A673 (cell line): Measurements from ENCODE around the gene MRPL14. TPM values are rescaled to one million over a fixed set of nuclear protein-coding genes. Genes with fewer than 3 reads are reported as not detected.
A peak's percentile ranks its signal among the peaks of the same experiment; 100 is the strongest.

Experiments
- BruUV-seq: library from RNA; stranded (reverse); fragments of 400-500 nt; replicated peaks from 2 replicates; lab custom pipeline; 2021; lab: Mats Ljungman, UMichigan
- CTCF ChIA-PET: fragments of 300-600 bp; sonication (Branson Sonifier 250); formaldehyde crosslinking; loops from one replicate; lab custom pipeline; 2022; ENCODE audit warnings: antibody characterized with exemption; lab: Charles Lee
- POLR2A ChIA-PET: fragments of 300-600 bp; sonication (Branson Sonifier 250); formaldehyde crosslinking; loops from one replicate; lab custom pipeline; 2022; ENCODE audit warnings: antibody characterized with exemption; ENCODE audit not compliant: low non-redundant PET; lab: Charles Lee
- DNase-seq: peaks from one replicate; pipeline ENCODE4 v3.0.0-alpha.2; 2015; ENCODE audit warnings: low spot score
- H3K27ac ChIP-seq: fragments of 200-600 bp; sonication (generic); 2 replicates; pipeline ENCODE4 v1.5.1; 2016; ENCODE audit warnings: mixed run types, low read depth, mild to moderate bottlenecking, mixed read lengths, antibody characterized with exemption, low read length; ENCODE audit not compliant: poor library complexity, severe bottlenecking
- H3K27me3 ChIP-seq: fragments of 200-600 bp; sonication (generic); replicated peaks from 2 replicates; pipeline ENCODE4 v1.6.1; 2017; ENCODE audit warnings: mixed run types, low read depth, mild to moderate bottlenecking, mixed read lengths, antibody characterized with exemption, low read length; ENCODE audit not compliant: insufficient read depth, poor library complexity
- H3K36me3 ChIP-seq: fragments of 200-600 bp; sonication (generic); 2 replicates; pipeline ENCODE4 v1.6.1; 2016; ENCODE audit warnings: mixed run types, mild to moderate bottlenecking, mixed read lengths, antibody characterized with exemption, low read length; ENCODE audit not compliant: insufficient read depth, poor library complexity, severe bottlenecking
- H3K4me1 ChIP-seq: fragments of 200-600 bp; sonication (generic); 2 replicates; pipeline ENCODE4 v1.6.1; 2017; ENCODE audit warnings: mixed run types, mild to moderate bottlenecking, mixed read lengths, antibody characterized with exemption, low read length; ENCODE audit not compliant: insufficient read depth, poor library complexity, severe bottlenecking
- H3K4me3 ChIP-seq: fragments of 200-600 bp; sonication (generic); 2 replicates; pipeline ENCODE4 v1.5.1; 2016; ENCODE audit warnings: low read depth, mixed run types, mild to moderate bottlenecking, mixed read lengths, low read length; ENCODE audit not compliant: poor library complexity, severe bottlenecking
- H3K9me3 ChIP-seq: fragments of 200-600 bp; sonication (generic); 2 replicates; pipeline ENCODE4 v1.6.1; 2016; ENCODE audit warnings: mixed run types, low read depth, mild to moderate bottlenecking, mixed read lengths, antibody characterized with exemption, low read length; ENCODE audit not compliant: poor library complexity, severe bottlenecking
- EZH2 ChIP-seq: fragments of 200-600 bp; sonication (generic); IDR thresholded peaks from 2 replicates; pipeline ENCODE4 v1.6.1; 2017; ENCODE audit warnings: borderline replicate concordance, low read depth, mild to moderate bottlenecking, mixed read lengths, antibody characterized with exemption, low read length; ENCODE audit not compliant: poor library complexity, severe bottlenecking
- intact Hi-C: fragments of 100-400 bp; cut with micrococcal nuclease; formaldehyde crosslinking; loops from one replicate; pipeline ENCODE4 v1.10.0; 2022; ENCODE audit not compliant: unreplicated experiment
- total RNA-seq: library from RNA; stranded (reverse); gene quantifications from 2 replicates; pipeline ENCODE4 v1.2.3, GENCODE V29; 2021
- TF ChIP-seq, protein P1 (sequence below): fragments of 300-800, 200-600 bp; sonication (generic); conservative IDR thresholded peaks from 2 replicates; pipeline ENCODE4 v1.5.1; 2017; ENCODE audit warnings: low read depth, mild to moderate bottlenecking, antibody characterized with exemption, low read length, moderate library complexity, mixed read lengths

The MRPL14 gene
- total RNA-seq, 1 experiment from 2014 or later = 78.8 TPM

DNA sequence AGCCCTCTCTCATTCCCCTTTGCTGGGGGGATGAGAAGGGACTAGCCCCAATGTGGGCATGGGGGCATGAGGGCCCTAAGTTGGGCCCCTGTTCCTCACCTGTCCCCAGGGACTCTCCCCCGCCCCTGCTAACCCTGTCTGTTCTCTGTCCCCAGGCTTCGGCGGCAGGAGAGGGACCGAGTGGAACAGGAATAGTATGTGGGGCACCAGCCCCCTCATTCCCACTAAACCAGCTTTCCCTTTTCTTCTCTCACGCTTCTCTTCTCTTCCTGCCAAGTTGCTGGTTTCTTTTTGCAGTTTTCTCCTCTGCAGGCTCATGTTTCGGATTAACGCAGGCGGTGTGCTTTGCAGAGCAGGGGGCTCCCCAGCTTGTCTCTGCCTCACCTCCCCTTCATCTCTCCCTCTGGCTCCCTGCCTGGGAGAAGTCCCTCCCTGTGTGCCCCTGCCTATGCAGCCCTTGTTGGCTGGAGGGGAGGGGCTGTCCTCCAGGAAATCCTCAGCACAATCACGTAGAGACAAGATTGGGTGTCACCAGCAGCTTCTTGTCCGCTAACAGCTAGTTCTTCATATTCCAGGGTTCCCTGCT, 8.0 kb upstream of the MRPL14 start:
- TF ChIP-seq EZH2 = no peak
- TF ChIP-seq, protein P1, sequence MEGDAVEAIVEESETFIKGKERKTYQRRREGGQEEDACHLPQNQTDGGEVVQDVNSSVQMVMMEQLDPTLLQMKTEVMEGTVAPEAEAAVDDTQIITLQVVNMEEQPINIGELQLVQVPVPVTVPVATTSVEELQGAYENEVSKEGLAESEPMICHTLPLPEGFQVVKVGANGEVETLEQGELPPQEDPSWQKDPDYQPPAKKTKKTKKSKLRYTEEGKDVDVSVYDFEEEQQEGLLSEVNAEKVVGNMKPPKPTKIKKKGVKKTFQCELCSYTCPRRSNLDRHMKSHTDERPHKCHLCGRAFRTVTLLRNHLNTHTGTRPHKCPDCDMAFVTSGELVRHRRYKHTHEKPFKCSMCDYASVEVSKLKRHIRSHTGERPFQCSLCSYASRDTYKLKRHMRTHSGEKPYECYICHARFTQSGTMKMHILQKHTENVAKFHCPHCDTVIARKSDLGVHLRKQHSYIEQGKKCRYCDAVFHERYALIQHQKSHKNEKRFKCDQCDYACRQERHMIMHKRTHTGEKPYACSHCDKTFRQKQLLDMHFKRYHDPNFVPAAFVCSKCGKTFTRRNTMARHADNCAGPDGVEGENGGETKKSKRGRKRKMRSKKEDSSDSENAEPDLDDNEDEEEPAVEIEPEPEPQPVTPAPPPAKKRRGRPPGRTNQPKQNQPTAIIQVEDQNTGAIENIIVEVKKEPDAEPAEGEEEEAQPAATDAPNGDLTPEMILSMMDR = no peak
- intact Hi-C loops = no loop called here
- H3K27ac ChIP-seq = peak overlapping the region; percentile 75
- peaks cover 3% of the 10 kb centered on the region for H3K36me3 ChIP-seq
- ChIA-PET CTCF (no interaction called here), POLR2A (no interaction called here)
- no peaks in the 10 kb centered on the region for H3K9me3 ChIP-seq
- no peaks in the 10 kb centered on the region for H3K27me3 ChIP-seq
- BruUV-seq = no TSS peak
- peaks cover 36% of the 10 kb centered on the region for H3K4me1 ChIP-seq
- DNase-seq = no peak
- no peak overlapping the region for H3K4me3 ChIP-seq

DNA sequence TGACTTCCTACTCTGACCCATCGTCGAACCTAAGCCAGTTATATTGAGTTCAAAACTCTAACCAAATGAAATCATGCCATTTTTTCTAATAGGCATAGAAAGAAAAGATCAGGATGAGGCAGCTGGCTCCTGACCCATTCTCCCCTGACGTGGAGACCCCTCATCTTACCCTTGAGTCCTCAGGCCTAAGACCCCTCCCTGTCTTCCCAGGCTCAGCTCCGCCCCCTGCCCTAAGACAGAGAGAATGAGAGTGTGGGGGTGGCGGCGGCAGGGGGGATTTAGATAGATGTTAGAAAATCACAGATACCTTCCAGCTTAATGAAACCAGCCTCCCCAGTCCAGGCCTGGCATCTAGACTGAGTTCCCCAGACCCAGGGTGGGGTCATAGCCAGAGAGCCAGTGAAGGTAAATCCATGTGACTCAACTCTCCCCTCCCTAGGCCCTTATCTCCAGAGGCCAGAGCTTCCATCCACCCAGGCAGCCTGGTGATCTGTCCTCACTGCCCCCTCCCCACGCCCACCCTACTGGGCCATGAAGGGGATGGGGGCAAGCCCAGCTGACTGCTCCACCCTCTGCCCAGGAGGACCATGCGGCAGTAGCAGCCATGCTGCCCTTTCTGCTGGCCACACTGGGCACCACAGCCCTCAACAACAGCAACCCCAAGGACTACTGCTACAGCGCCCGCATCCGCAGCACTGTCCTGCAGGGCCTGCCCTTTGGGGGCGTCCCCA, 6.9 kb upstream of the MRPL14 start:
- Histone ChIP-seq H3K36me3 (no peaks in the 10 kb centered on the region), H3K27ac (peak overlapping the region; percentile 75), H3K4me1 (peaks cover 36% of the 10 kb centered on the region), H3K4me3 (no peak overlapping the region), H3K9me3 (no peaks in the 10 kb centered on the region), H3K27me3 (no peaks in the 10 kb centered on the region)
- POLR2A ChIA-PET = no interaction called here
- no peak for DNase-seq
- TF ChIP-seq, protein P1 = no peak
- TF ChIP-seq EZH2 = no peak
- intact Hi-C loops = no loop called here
- CTCF ChIA-PET = interaction anchor here (0.6 kb wide), 2 partner anchors 16 to 119 kb away, joined by 3 read pairs; no protein-coding TSS in a partner anchor
- BruUV-seq = no TSS peak

DNA sequence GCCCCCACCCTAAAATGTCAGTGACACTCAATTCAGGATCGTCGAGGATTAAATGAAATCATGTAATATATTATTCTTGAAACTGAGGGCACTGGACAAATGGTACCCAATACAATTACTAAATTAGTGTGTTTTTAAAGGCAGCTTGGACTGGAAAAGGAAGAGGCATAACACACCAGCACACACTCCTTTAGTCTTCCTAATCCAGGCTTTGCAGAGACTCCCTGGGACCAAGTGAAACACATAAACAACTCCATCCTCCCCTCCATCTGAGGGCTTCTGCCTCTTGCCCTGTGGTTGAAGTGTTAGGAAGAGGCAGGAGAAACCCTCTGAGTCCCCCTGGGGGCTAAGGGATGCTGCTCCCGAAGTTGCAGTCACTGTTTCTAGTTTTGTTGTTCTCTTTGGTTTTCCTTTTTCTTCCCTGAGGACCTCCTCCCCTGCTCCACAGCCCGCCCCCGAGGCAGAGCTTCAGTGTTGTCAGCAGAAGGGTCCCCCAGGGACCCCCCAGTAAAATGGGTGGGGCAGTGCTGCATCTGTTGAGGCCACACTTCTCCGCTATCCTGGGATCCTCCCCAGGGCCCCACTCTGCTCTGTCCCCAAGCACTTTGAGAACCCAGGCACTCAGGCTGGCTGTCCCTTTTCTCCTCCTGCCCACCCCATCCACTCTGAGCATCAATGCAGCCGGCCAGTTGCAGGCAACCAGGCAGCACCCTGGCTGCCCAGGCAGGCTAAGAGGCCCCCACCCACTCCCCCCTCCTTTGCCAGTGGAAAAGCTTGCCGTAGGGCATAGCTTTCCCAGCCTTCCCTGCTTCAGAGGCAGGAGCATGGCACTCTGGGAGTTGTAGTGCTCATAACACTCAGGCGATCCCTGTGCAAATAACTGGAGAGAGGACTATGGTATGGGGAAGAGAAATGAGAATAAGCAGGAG, 6.0 kb upstream of the MRPL14 start:
- Histone ChIP-seq H3K9me3 (no peaks in the 10 kb centered on the region), H3K4me1 (peaks cover 40% of the 10 kb centered on the region), H3K4me3 (peak overlapping the region; percentile 9), H3K27me3 (no peaks in the 10 kb centered on the region), H3K36me3 (no peaks in the 10 kb centered on the region), H3K27ac (peak overlapping the region; percentile 75)
- intact Hi-C loops = no loop called here
- DNase-seq = peak; percentile 80
- no TSS peak for BruUV-seq
- POLR2A ChIA-PET = no interaction called here
- CTCF ChIA-PET = interaction anchor here (0.6 kb wide), 2 partner anchors 17 to 120 kb away, joined by 3 read pairs; no protein-coding TSS in a partner anchor
- TF ChIP-seq, protein P1 = no peak
- TF ChIP-seq EZH2 = no peak
